HG02763 (cell line): Measurements from ENCODE around the gene NRXN2.

Experiments used
- ATAC-seq: cut with Tn5 transposase; IDR thresholded peaks from one replicate; pipeline ENCODE4 v1.9.1; 2021; ENCODE audit warnings: mild to moderate bottlenecking, moderate library complexity; ENCODE audit not compliant: unreplicated experiment

Gene NRXN2

DNA sequence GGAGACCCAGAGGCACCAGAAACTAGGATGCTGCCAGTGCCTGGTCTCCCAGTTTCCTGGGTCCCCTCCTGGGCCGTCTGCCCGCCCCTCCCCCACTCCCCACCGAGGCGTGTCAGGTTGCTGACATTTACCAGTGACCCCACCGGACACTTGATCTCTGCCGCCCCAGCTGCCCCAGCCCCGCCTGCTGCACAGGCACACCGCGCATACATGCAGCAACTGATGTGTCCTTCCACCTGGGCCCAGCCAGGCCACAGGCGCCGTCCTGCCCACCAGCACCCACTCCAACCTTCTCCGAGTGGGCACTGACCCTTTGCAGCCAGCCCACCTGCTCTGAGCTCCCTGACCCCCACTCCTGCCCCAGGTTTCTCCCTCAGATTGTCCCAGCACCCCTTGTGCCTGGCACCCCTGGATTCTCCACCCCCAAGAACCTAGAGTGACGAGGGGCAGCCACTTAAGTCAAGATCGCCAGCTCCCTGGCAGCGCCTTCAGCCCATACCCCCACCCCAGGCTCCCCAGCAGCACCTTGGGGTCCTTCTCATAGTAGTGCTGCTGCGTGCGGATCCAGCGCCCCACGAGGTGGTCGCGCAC is 36.2 kb upstream of the NRXN2 start:
- no peak for ATAC-seq

GRCh38 chr11:64758330-64759079 is 35.5 kb upstream of the NRXN2 start:
- ATAC-seq: no peak

DNA sequence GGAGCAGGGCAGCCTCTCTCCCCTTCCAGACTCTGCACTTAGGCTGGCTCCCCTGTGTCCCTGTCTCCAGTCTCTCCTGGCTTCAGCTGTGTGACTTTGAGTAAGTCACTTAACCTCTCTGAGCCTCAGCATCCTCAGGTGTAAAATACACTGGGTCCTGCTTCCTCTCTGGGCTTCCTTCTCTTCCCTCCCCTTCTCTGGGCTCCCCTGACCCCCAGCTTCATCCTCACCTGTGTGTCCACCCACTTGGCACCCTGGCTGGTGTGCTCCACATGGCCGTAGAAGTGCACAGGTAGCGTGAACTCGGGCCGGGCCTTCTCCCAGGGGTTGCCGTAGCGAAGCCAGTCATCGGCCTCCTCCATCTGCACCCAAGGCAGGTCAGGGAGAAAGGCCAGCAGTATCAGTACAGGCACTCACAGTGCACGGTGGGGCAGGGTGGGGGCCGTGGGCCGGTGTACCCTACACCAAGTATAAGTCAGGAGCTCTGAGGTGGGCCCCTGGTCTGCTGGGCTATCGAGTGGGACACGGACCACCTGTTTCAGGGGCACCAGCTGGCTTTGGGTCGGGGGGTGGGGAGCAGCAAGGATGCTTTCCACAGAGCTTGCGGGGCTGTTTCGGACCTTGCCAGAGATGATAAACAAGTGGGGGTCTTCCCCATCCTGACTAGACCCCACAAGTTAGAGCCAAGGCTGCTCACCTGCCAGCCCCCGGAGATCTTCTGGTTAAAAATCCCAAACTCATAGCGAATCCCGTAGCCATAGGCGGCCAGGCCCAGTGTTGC is 34.7 kb upstream of the NRXN2 start:
- no peak for ATAC-seq

DNA sequence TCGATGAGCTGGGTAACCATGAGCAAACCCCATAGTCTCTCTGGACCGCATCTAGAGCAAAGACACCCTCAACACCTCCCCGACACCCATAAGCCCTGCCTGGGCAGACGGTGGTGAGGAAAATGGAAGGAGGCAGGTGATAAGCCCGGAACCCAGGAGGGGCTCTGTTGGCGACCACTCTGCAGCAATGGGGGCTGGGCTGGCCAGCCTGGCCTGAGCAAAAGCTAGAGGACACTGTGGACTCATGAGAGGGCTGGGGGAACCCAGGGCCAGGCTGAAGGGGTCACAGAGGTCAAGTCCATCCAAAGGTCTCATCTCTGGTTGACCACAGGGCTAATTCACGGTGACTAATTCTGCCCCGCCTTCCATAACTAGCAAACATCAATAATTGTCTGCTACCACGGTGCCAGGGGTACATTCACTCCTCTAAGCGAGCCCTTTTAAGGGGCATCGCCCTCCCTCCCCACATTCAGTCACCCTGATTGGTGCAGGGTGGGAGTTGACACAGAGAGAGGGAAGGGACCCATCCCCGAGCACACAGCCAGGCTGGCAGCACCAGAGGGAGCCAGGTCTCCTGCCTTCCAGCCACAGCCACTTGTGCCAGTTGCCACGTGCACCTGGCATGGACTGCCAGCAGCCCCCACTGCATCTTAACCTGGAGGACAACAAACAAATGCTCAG is 32.8 kb upstream of the NRXN2 start:
- ATAC-seq: no peak

- ATAC-seq: no peak
These were observed 32.1 kb upstream of the NRXN2 start for GRCh38 chr11:64754919-64755662.

DNA sequence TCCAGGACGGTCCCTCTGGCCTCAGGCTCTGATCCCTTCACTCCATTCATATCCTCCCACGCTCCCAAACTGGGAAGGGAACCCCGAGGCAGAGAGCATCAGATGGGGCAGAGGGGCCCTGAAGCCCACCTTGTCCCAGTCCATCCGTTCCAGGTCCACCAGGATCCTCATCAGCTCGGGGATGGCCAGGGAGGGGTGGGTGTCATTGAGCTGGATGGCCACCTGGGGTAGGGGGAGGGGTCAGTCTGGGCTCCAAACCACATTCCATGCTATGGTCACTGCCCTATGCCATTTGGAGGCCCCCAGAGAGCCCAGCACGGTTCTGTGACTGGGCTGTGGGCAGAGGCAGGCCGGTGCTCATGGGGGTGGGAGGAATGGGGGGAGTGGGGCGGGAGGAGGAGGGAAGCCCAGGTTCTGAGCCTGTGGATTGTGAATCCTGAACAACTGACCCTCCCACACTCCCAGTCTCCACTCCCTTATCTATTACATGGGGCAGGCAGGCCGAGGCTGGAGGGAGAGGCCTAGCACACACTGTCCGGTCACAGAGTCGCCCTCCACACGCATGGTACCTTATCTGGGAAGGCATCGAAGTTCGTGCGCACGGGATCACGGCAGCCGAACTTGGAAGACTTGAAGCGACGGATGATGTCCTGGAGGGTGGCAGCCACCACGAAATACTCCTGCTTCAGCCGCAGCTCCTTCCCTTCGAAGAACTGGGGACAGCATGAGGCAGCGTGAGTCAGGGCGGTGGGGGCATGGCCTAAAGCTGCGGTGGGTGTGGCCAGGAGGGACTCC is 31.3 kb upstream of the NRXN2 start:
- ATAC-seq: no peak

GRCh38 chr11:64753380-64754123 is 30.6 kb upstream of the NRXN2 start:
- no peak for ATAC-seq

DNA sequence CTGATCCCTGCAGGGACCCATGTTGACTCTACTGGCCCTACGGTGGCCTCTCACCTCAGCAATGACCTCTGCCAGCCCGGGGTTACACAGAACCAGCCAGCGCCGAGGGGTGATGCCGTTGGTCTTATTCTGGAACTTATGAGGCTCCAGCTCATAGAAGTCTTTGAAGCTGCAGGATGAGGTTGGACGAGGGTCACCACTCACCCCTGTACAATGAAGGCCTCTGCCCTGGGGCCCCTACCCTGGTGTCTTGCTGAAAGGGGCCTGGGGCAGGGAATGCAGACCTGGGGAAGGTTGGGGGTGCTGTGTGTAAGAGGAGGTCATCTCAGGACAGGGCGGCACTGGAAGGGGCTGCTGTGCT is 30.0 kb upstream of the NRXN2 start:
- no peak for ATAC-seq

GRCh38 chr11:64752175-64752970 is 29.4 kb upstream of the NRXN2 start:
- ATAC-seq: no peak

DNA sequence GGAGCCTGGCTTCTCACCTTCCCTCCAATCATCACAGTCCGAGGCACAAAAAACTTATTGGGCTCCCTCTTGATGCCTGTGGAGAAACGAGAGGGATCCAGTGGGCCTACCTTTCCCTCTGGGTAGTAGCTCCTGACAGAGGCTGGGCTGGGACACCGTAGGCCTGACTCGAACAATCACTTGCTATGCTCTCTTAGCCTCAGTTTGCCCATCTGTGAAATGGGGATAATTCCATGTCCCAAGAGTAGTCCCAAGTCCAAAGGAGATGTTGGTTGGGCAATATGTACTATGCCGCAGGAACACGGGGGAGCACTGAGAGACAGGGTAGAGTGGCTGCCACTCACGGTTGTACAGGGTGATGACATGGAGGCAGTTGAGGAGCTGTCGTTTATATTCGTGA is 28.6 kb upstream of the NRXN2 start:
- no peak for ATAC-seq

GRCh38 chr11:64751136-64751535 is 28.1 kb upstream of the NRXN2 start:
- no peak for ATAC-seq

GRCh38 chr11:64750361-64751054 is 27.5 kb upstream of the NRXN2 start:
- ATAC-seq: no peak

GRCh38 chr11:64747961-64748665 is 25.1 kb upstream of the NRXN2 start:
- no peak for ATAC-seq

- ATAC-seq: no peak
These were observed 23.5 kb upstream of the NRXN2 start for GRCh38 chr11:64746486-64746885.

DNA sequence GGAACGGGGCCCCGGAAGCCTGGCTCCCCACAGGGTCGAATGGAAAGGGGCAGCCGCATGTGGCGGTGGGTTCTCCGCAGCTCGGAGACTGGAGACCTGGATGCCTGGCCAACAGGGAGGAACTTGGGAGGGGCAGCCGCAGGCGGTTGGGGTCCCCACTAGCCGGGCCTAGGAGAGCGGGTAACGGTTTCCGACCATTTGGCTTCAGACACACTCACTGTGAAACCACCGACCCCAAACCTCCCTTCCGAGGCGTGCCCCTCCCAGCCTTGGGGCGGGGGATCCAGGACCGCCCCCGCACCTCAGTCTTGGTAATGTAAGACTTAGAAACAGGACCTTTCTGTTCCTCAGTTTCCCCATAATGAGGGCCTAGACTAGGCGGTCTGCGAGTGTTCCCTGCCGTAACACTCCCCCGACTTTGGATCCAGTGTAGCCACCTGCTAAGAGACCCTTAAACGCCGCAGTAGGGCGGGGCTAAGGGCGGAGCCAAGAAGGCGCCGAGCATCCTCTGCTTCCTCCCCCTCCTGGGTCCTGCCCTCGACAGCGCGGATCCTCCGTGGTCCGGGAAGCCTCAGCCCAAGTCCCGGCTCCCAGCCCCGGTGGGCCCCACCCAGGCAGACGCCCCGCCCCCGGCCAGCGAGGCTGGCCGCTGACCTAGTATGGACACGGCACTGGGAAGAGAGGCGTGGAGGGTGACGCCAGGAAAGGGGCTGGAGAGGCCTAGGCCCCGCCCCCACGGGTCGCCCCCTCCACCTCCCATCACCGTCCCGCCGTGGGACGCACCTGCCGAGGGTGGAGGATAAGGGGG is 22.7 kb upstream of the NRXN2 start:
- ATAC-seq: no peak

- ATAC-seq: no peak
These were observed 22.2 kb upstream of the NRXN2 start for GRCh38 chr11:64745189-64745520.
